Endothelial cell (in vitro differentiated cells): ENCODE measurements around the gene PHTF2. TPM values are rescaled to one million over a fixed set of nuclear protein-coding genes. Genes with fewer than 3 reads are reported as not detected.
A peak's percentile ranks its signal among the peaks of the same experiment; 100 is the strongest.

Source experiments
- DNase-seq: peaks from one replicate; pipeline ENCODE4 v3.0.0; 2021; ENCODE audit warnings: low spot score
- H3K27ac Mint-ChIP-seq: one replicate; pipeline ENCODE4 v1.8.0; 2021; ENCODE audit warnings: mixed read lengths, inconsistent platforms; ENCODE audit not compliant: unreplicated experiment
- H3K27me3 Mint-ChIP-seq: one replicate; pipeline ENCODE4 v1.8.0; 2021; ENCODE audit warnings: mild to moderate bottlenecking, moderate library complexity, mixed read lengths, inconsistent platforms; ENCODE audit not compliant: unreplicated experiment
- H3K36me3 Mint-ChIP-seq: one replicate; pipeline ENCODE4 v1.8.0; 2021; ENCODE audit warnings: mild to moderate bottlenecking, low read depth, mixed read lengths, inconsistent platforms; ENCODE audit not compliant: unreplicated experiment
- H3K4me1 Mint-ChIP-seq: one replicate; pipeline ENCODE4 v1.8.0; 2021; ENCODE audit warnings: mild to moderate bottlenecking, mixed read lengths, inconsistent platforms; ENCODE audit not compliant: unreplicated experiment
- H3K4me3 Mint-ChIP-seq: one replicate; pipeline ENCODE4 v1.8.0; 2021; ENCODE audit warnings: mild to moderate bottlenecking, mixed read lengths, inconsistent platforms; ENCODE audit not compliant: unreplicated experiment
- H3K9me3 Mint-ChIP-seq: one replicate; pipeline ENCODE4 v1.8.0; 2021; ENCODE audit warnings: mixed read lengths, inconsistent platforms; ENCODE audit not compliant: unreplicated experiment
- CTCF ChIP-seq: fragments of 200-600 bp; sonication (generic); IDR thresholded peaks from one replicate; pipeline ENCODE4 v1.5.0; 2021; ENCODE audit warnings: antibody characterized with exemption; ENCODE audit not compliant: unreplicated experiment
- total RNA-seq: library from RNA; stranded (reverse); fragmentation: NEBNext Ultra II Directional; extraction: Animal tissue kit (Norgen Biotek cat#: 25700); gene quantifications from one replicate; pipeline ENCODE4 v1.2.1, GENCODE V29; 2021; ENCODE audit not compliant: unreplicated experiment

PHTF2 gene
- total RNA-seq, 1 donor from 2014 or later = 10.3 TPM

DNA sequence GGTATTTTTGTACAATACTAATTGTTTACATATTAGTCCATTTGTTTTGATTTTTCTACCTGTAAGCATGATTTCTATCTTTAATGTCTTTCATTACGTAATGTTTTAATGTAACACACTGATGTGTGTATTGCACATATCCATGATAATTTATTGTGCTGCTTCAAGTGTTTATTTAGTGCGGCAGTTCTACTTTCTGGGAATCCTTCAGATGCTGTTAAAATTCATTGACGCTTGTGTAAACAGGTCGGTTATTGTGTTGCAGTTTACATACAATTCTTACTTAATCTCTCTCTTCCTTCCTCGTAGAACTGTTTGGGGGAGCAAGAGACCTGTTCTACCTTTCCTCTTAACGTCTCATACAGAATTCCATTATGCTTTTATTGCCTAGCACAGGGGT lies 7.2 kb upstream of the PHTF2 start:
- H3K27ac Mint-ChIP-seq = no peak overlapping the region
- H3K27me3 Mint-ChIP-seq = peaks cover 2% of the 10 kb centered on the region
- peaks cover 6% of the 10 kb centered on the region for H3K36me3 Mint-ChIP-seq
- no peak for TF ChIP-seq CTCF
- H3K4me1 Mint-ChIP-seq = peaks cover 14% of the 10 kb centered on the region
- H3K4me3 Mint-ChIP-seq = no peak overlapping the region
- no peaks in the 10 kb centered on the region for H3K9me3 Mint-ChIP-seq
- no peak for DNase-seq

- H3K36me3 Mint-ChIP-seq = peaks cover 6% of the 10 kb centered on the region
- DNase-seq = no peak
- no peak overlapping the region for H3K4me3 Mint-ChIP-seq
- no peaks in the 10 kb centered on the region for H3K9me3 Mint-ChIP-seq
- TF ChIP-seq CTCF = no peak
- H3K4me1 Mint-ChIP-seq = peaks cover 17% of the 10 kb centered on the region
- H3K27me3 Mint-ChIP-seq = peaks cover 2% of the 10 kb centered on the region
- no peak overlapping the region for H3K27ac Mint-ChIP-seq
Measured at GRCh38 chr7:77791956-77792355, 6.6 kb upstream of the PHTF2 start.

DNA sequence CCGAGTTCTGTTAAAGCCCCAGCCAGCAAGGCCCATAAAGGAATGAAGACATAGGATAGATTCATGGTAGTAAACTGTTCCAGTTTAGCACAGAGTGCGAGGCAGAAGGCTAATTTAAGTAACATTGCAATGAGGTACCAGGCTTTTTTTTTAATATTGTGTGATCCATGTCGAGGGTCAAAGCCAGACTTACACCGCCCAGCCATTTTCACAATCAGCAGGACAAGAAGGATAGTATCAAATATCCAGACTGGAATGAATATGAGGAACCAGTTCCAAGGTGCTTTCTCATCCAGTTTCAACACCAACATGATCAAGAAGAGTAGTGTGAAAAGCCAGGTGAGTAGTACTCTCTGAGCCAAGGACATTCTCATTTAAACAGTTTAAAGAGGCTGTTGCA lies 4.6 kb upstream of the PHTF2 start:
- H3K9me3 Mint-ChIP-seq = no peaks in the 10 kb centered on the region
- no peaks in the 10 kb centered on the region for H3K27me3 Mint-ChIP-seq
- DNase-seq = no peak
- no peak overlapping the region for H3K27ac Mint-ChIP-seq
- TF ChIP-seq CTCF = no peak
- H3K4me3 Mint-ChIP-seq = no peak overlapping the region
- peaks cover under 1% of the 10 kb centered on the region for H3K36me3 Mint-ChIP-seq
- peaks cover 31% of the 10 kb centered on the region for H3K4me1 Mint-ChIP-seq

DNA sequence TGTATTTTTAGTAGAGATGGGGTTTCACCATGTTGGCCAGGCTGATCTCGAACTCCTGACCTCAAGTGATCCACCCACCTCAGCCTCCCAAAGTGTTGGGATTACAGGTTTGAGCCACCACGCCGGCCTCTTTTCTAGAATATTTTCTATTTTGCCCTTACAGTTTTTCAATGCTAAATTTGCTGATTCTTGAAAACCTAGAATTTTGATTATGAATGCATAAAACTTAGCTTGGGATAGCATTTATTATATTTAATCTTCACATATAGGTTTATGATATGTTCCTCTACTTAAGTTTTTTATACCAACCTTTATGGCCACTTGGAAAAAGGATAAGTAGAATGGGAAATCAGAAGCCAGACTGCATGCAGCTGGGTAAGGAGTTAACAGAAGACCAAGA lies 2.5 kb upstream of the PHTF2 start:
- Mint-ChIP-seq H3K27ac (no peak overlapping the region), H3K4me1 (peaks cover 37% of the 10 kb centered on the region), H3K9me3 (no peaks in the 10 kb centered on the region), H3K36me3 (no peaks in the 10 kb centered on the region), H3K27me3 (peaks cover 1% of the 10 kb centered on the region), H3K4me3 (peak overlapping the region; percentile 62)
- DNase-seq = no peak
- no peak for TF ChIP-seq CTCF

DNA sequence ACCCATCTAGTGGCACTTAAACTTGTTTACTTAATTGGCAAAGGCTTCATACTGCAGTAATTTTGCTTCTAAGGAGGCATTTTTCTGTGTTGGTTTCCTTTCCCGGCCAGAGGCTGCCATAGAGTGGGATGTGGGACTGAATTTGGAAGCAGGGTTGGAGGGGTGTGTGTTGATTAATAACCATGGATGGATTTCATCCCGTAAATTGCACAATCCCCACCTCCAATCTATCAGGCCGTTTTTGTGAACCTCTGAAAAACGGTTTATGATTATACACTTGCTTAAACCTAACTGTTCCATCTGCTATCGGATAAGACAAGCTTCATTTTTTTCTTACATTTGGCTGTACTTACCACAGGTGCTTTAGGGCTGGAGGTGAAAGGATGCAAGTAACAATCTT lies 1.6 kb upstream of the PHTF2 start:
- no peak for DNase-seq
- Mint-ChIP-seq H3K36me3 (no peaks in the 10 kb centered on the region), H3K9me3 (no peaks in the 10 kb centered on the region), H3K27me3 (peaks cover 1% of the 10 kb centered on the region), H3K27ac (no peak overlapping the region), H3K4me3 (peak overlapping the region; percentile 97), H3K4me1 (peaks cover 31% of the 10 kb centered on the region)
- no peak for TF ChIP-seq CTCF
